GM21423 (cell line): Measurements from ENCODE around the gene KAZALD1.

Experiments
- ATAC-seq: cut with Tn5 transposase; IDR thresholded peaks from one replicate; pipeline ENCODE4 v1.9.1; 2021; ENCODE audit warnings: mild to moderate bottlenecking, moderate library complexity; ENCODE audit not compliant: unreplicated experiment

The KAZALD1 gene

GRCh38 chr10:101066896-101067355, 5.1 kb downstream of the KAZALD1 start:
- no peak for ATAC-seq

GRCh38 chr10:101067356-101068083, 5.7 kb downstream of the KAZALD1 start:
- ATAC-seq = peak; percentile 57

GRCh38 chr10:101069441-101069840, 7.7 kb downstream of the KAZALD1 start:
- ATAC-seq = no peak

- ATAC-seq = no peak
Measured at GRCh38 chr10:101070098-101070497, 8.3 kb downstream of the KAZALD1 start.

GRCh38 chr10:101071267-101071884, 9.6 kb downstream of the KAZALD1 start:
- no peak for ATAC-seq

- ATAC-seq = no peak
Measured at GRCh38 chr10:101071885-101072433, 10.2 kb downstream of the KAZALD1 start.

GRCh38 chr10:101072923-101073322, 11.1 kb downstream of the KAZALD1 start:
- ATAC-seq = no peak

- no peak for ATAC-seq
Measured at GRCh38 chr10:101073631-101074030, 11.8 kb downstream of the KAZALD1 start.

- ATAC-seq = no peak
Measured at GRCh38 chr10:101075775-101076174, 14.0 kb downstream of the KAZALD1 start.

- no peak for ATAC-seq
Measured at GRCh38 chr10:101076630-101077029, 14.8 kb downstream of the KAZALD1 start.

- no peak for ATAC-seq
Measured at GRCh38 chr10:101079874-101080273, 18.1 kb downstream of the KAZALD1 start.

GRCh38 chr10:101080933-101081931, 19.4 kb downstream of the KAZALD1 start:
- ATAC-seq = no peak

GRCh38 chr10:101085846-101086245, 24.1 kb downstream of the KAZALD1 start:
- ATAC-seq = no peak

GRCh38 chr10:101087376-101087775, 25.6 kb downstream of the KAZALD1 start:
- no peak for ATAC-seq

GRCh38 chr10:101087965-101088364, 26.2 kb downstream of the KAZALD1 start:
- ATAC-seq = no peak

GRCh38 chr10:101089520-101090299, 27.9 kb downstream of the KAZALD1 start:
- ATAC-seq = no peak

- ATAC-seq = no peak
Measured at GRCh38 chr10:101090597-101090996, 28.8 kb downstream of the KAZALD1 start.

- no peak for ATAC-seq
Measured at GRCh38 chr10:101091546-101092290, 29.9 kb downstream of the KAZALD1 start.

GRCh38 chr10:101092881-101093354, 31.1 kb downstream of the KAZALD1 start:
- ATAC-seq = no peak
